Gastroesophageal sphincter (tissue), 3 donors: ENCODE results near the gene ARFGEF2.

ENCODE experiments used
- EP300 ChIP-seq: sonication (generic); formaldehyde crosslinking; IDR thresholded peaks from one replicate; pipeline ENCODE4 v1.6.1; 2017; ENCODE audit warnings: antibody characterized with exemption, mild to moderate bottlenecking
- POLR2A ChIP-seq, 2 donors: fragments of 450-650 bp; IDR thresholded peaks; one replicate each; pipeline ENCODE4 v1.6.1; 2017; ENCODE audit warnings: antibody characterized with exemption in 2 of 2, mild to moderate bottlenecking in 2 of 2, moderate library complexity in 1 of 2
- POLR2AphosphoS5 ChIP-seq: sonication (generic); formaldehyde crosslinking; IDR thresholded peaks from one replicate; pipeline ENCODE4 v1.6.1; 2017; ENCODE audit warnings: antibody characterized with exemption
- TF ChIP-seq, protein P1 (sequence below), 4 experiments: fragments of 200-600 bp in 2 of 4; fragments of 450-650 bp in 2 of 4; sonication (generic) in 1 of 4; IDR thresholded peaks; one replicate each; pipeline ENCODE4 v1.5.1; 2017 to 2019; ENCODE audit warnings: antibody characterized with exemption in 4 of 4, mild to moderate bottlenecking in 2 of 4, moderate library complexity in 2 of 4

DNA sequence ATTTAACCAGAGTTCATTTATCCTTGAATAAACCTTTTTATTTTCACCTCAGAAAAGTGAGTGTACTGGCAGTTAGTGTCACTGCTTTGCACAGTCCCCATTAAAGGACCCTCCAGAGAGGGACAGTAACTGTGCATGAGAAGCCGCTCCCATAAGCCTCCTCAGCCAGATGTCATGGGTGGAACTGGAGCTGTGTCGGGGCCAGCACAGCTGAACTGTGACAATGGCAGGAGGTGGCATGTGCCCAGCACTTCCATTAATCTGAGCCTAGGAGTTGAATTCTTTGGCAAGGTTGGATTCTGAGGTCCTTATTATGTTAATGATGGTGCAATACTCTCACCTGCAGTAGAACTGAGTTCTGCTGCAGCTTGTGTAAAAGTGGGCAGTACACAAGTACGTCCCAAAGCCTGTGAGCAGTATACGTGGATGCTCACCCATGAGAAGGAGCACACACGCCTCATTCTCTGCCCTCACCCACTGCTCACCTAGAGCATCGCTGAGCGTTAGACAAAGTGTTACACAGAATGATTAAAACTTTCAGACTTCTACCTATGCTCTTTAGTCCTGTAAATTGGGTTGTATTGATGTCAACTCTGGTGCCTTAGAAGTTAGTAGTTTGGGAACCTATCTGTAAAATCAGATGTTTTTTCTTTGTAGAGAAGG, 112.7 kb downstream of the ARFGEF2 start:
- TF ChIP-seq, protein P1, sequence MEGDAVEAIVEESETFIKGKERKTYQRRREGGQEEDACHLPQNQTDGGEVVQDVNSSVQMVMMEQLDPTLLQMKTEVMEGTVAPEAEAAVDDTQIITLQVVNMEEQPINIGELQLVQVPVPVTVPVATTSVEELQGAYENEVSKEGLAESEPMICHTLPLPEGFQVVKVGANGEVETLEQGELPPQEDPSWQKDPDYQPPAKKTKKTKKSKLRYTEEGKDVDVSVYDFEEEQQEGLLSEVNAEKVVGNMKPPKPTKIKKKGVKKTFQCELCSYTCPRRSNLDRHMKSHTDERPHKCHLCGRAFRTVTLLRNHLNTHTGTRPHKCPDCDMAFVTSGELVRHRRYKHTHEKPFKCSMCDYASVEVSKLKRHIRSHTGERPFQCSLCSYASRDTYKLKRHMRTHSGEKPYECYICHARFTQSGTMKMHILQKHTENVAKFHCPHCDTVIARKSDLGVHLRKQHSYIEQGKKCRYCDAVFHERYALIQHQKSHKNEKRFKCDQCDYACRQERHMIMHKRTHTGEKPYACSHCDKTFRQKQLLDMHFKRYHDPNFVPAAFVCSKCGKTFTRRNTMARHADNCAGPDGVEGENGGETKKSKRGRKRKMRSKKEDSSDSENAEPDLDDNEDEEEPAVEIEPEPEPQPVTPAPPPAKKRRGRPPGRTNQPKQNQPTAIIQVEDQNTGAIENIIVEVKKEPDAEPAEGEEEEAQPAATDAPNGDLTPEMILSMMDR (IDR thresholded peaks at IDR 0.05) = no peak
- TF ChIP-seq POLR2A (IDR thresholded peaks at IDR 0.05) (no peak), EP300 (no peak), POLR2AphosphoS5 (no peak)
